ENCODE results near the gene PODXL2. TPM values are rescaled to one million over a fixed set of nuclear protein-coding genes. Genes with fewer than 3 reads are reported as not detected.
A peak's percentile ranks its signal among the peaks of the same experiment; 100 is the strongest.

Gene PODXL2
- total RNA-seq, 2 experiments from 2014 or later, result 1.9 TPM

- Mint-ChIP-seq H3K36me3 (ENCODE audit: low read depth) (no peaks in the 10 kb centered on the region), H3K9me3 (ENCODE audit: low read depth) (no peaks in the 10 kb centered on the region), H3K27ac (no peak overlapping the region), H3K4me1 (peaks cover 26% of the 10 kb centered on the region), H3K27me3 (peaks cover 24% of the 10 kb centered on the region), H3K4me3 (no peak overlapping the region)
- ChIA-PET CTCF (interaction anchor here (0.8 to 1.5 kb wide), 2 partner anchors 27 to 55 kb away, joined by 3 to 5 read pairs; no protein-coding TSS in a partner anchor), POLR2A (no interaction called here)
- intact Hi-C loops (cut with DNase I, micrococcal nuclease), result loop anchor here in 1 of 2 experiments (5.0 kb wide), 1 partner anchor 34 kb away; the partner anchor contains the start of gene MCM2
- ATAC-seq, result no peak
- DNase-seq, result no peak
Measured at GRCh38 chr3:127630811-127631714, 2.1 kb downstream of the PODXL2 start.

GRCh38 chr3:127632035-127632820 lies 3.2 kb downstream of the PODXL2 start:
- no peak for ATAC-seq
- Mint-ChIP-seq H3K9me3 (ENCODE audit: low read depth) (no peaks in the 10 kb centered on the region), H3K27me3 (peaks cover 24% of the 10 kb centered on the region), H3K36me3 (ENCODE audit: low read depth) (no peaks in the 10 kb centered on the region), H3K27ac (no peak overlapping the region), H3K4me3 (no peak overlapping the region), H3K4me1 (peaks cover 22% of the 10 kb centered on the region)
- ChIA-PET CTCF (interaction anchor here (1.1 to 1.5 kb wide), 2 partner anchors 19 to 57 kb away, joined by 5 read pairs; no protein-coding TSS in a partner anchor), POLR2A (no interaction called here)
- DNase-seq, result no peak
- intact Hi-C loops (cut with DNase I, micrococcal nuclease), result loop anchor here in 1 of 2 experiments (5.0 kb wide), 1 partner anchor 35 kb away; the partner anchor contains the start of gene MCM2

GRCh38 chr3:127634653-127635052 lies 5.7 kb downstream of the PODXL2 start:
- ChIA-PET POLR2A (interaction anchor here (0.6 kb wide), 1 partner anchor 817 kb away, joined by 3 read pairs; no protein-coding TSS in a partner anchor), CTCF (interaction anchor here (0.6 to 1.0 kb wide), 2 partner anchors 12 to 17 kb away, joined by 3 to 4 read pairs; no protein-coding TSS in a partner anchor)
- H3K36me3 Mint-ChIP-seq (ENCODE audit: low read depth), result no peaks in the 10 kb centered on the region
- peaks cover 19% of the 10 kb centered on the region for H3K4me1 Mint-ChIP-seq
- H3K27me3 Mint-ChIP-seq, result peaks cover 12% of the 10 kb centered on the region
- no peaks in the 10 kb centered on the region for H3K9me3 Mint-ChIP-seq (ENCODE audit: low read depth)
- ATAC-seq (no peak), DNase-seq (no peak)
- no peak overlapping the region for H3K4me3 Mint-ChIP-seq
- intact Hi-C loops (cut with DNase I, micrococcal nuclease), result loop anchor here in 1 of 2 experiments (5.0 kb wide), 1 partner anchor 37 kb away; the partner anchor contains the start of gene MCM2
- no peak overlapping the region for H3K27ac Mint-ChIP-seq

GRCh38 chr3:127637546-127637945 lies 8.6 kb downstream of the PODXL2 start:
- peak; percentile 95 for ATAC-seq
- POLR2A ChIA-PET, result no interaction called here
- CTCF ChIA-PET, result no interaction called here
- no peak overlapping the region for H3K4me3 Mint-ChIP-seq
- intact Hi-C loops (cut with DNase I, micrococcal nuclease), result no loop called here
- no peak overlapping the region for H3K27ac Mint-ChIP-seq
- no peaks in the 10 kb centered on the region for H3K27me3 Mint-ChIP-seq
- peaks cover 7% of the 10 kb centered on the region for H3K4me1 Mint-ChIP-seq
- peak; percentile 51 for DNase-seq
- no peaks in the 10 kb centered on the region for H3K9me3 Mint-ChIP-seq (ENCODE audit: low read depth)
- H3K36me3 Mint-ChIP-seq (ENCODE audit: low read depth), result no peaks in the 10 kb centered on the region

- H3K27ac Mint-ChIP-seq, result no peak overlapping the region
Measured at GRCh38 chr3:127637971-127638370, 9.0 kb downstream of the PODXL2 start.

GRCh38 chr3:127639173-127640041 lies 10.4 kb downstream of the PODXL2 start:
- Mint-ChIP-seq H3K4me3 (no peak overlapping the region), H3K9me3 (ENCODE audit: low read depth) (no peaks in the 10 kb centered on the region), H3K36me3 (ENCODE audit: low read depth) (no peaks in the 10 kb centered on the region), H3K4me1 (peaks cover 7% of the 10 kb centered on the region), H3K27ac (no peak overlapping the region), H3K27me3 (no peaks in the 10 kb centered on the region)
- no peak for DNase-seq
- ChIA-PET POLR2A (no interaction called here), CTCF (interaction anchor here (0.8 kb wide), 1 partner anchor 64 kb away, joined by 4 read pairs; no protein-coding TSS in a partner anchor)
- intact Hi-C loops (cut with DNase I, micrococcal nuclease), result no loop called here
- no peak for ATAC-seq

More at GRCh38 chr3:127637971-127638370, 9.0 kb downstream of the PODXL2 start:
- DNase-seq, result no peak
- ChIA-PET POLR2A (no interaction called here), CTCF (interaction anchor here (0.8 kb wide), 1 partner anchor 400 kb away, joined by 3 read pairs; no protein-coding TSS in a partner anchor)
- Mint-ChIP-seq H3K27me3 (no peaks in the 10 kb centered on the region), H3K4me1 (peaks cover 7% of the 10 kb centered on the region), H3K4me3 (no peak overlapping the region), H3K9me3 (ENCODE audit: low read depth) (no peaks in the 10 kb centered on the region), H3K36me3 (ENCODE audit: low read depth) (no peaks in the 10 kb centered on the region)
- intact Hi-C loops (cut with DNase I, micrococcal nuclease), result no loop called here
- ATAC-seq, result no peak

- ChIA-PET POLR2A (no interaction called here), CTCF (interaction anchor here (0.8 kb wide), 1 partner anchor 65 kb away, joined by 4 read pairs; no protein-coding TSS in a partner anchor)
- Mint-ChIP-seq H3K4me3 (no peak overlapping the region), H3K4me1 (peaks cover 7% of the 10 kb centered on the region), H3K27ac (no peak overlapping the region), H3K27me3 (no peaks in the 10 kb centered on the region), H3K36me3 (ENCODE audit: low read depth) (no peaks in the 10 kb centered on the region), H3K9me3 (ENCODE audit: low read depth) (no peaks in the 10 kb centered on the region)
- DNase-seq (no peak), ATAC-seq (no peak)
- intact Hi-C loops (cut with DNase I, micrococcal nuclease), result no loop called here
Measured at GRCh38 chr3:127640042-127640355, 11.0 kb downstream of the PODXL2 start.

GRCh38 chr3:127644641-127645370 lies 15.8 kb downstream of the PODXL2 start:
- POLR2A ChIA-PET, result interaction anchor here (0.5 kb wide), 1 partner anchor 24 kb away, joined by 6 read pairs; no protein-coding TSS in a partner anchor
- H3K4me3 Mint-ChIP-seq, result no peak overlapping the region
- CTCF ChIA-PET, result interaction anchor here (0.5 kb wide), 1 partner anchor 1054 kb away, joined by 3 read pairs; no protein-coding TSS in a partner anchor

GRCh38 chr3:127645371-127646015 lies 16.5 kb downstream of the PODXL2 start:
- no peak overlapping the region for H3K27ac Mint-ChIP-seq
- intact Hi-C loops (cut with DNase I, micrococcal nuclease), result no loop called here
- ChIA-PET CTCF (no interaction called here), POLR2A (interaction anchor here (0.5 kb wide), 1 partner anchor 24 kb away, joined by 6 read pairs; no protein-coding TSS in a partner anchor)
- DNase-seq (no peak), ATAC-seq (no peak)
- H3K36me3 Mint-ChIP-seq (ENCODE audit: low read depth), result no peaks in the 10 kb centered on the region
- H3K9me3 Mint-ChIP-seq (ENCODE audit: low read depth), result no peaks in the 10 kb centered on the region
- no peaks in the 10 kb centered on the region for H3K27me3 Mint-ChIP-seq
- H3K4me1 Mint-ChIP-seq, result no peaks in the 10 kb centered on the region
- no peak overlapping the region for H3K4me3 Mint-ChIP-seq

More at GRCh38 chr3:127644641-127645370, 15.8 kb downstream of the PODXL2 start:
- intact Hi-C loops (cut with DNase I, micrococcal nuclease), result no loop called here
- H3K36me3 Mint-ChIP-seq (ENCODE audit: low read depth), result no peaks in the 10 kb centered on the region
- no peak overlapping the region for H3K27ac Mint-ChIP-seq
- no peaks in the 10 kb centered on the region for H3K4me1 Mint-ChIP-seq
- ATAC-seq, result no peak
- H3K9me3 Mint-ChIP-seq (ENCODE audit: low read depth), result no peaks in the 10 kb centered on the region
- H3K27me3 Mint-ChIP-seq, result no peaks in the 10 kb centered on the region
- no peak for DNase-seq
